Omental fat pad (tissue), 4 donors: Measurements from ENCODE around the gene MB. TPM values are rescaled to one million over a fixed set of nuclear protein-coding genes. Genes with fewer than 3 reads are reported as not detected.

Experiments used
- ATAC-seq: fragments of 150-250 bp; one replicate; pipeline ENCODE4 v1.9.1; 2016; ENCODE audit warnings: mild to moderate bottlenecking, moderate library complexity; ENCODE audit not compliant: low FRiP score
- DNase-seq: peaks from one replicate; pipeline ENCODE4 v3.0.0-alpha.2; 2019; ENCODE audit warnings: low spot score
- total RNA-seq, 4 donors: library from RNA; depleted of rRNA; stranded (reverse); fragments of >200 nt; gene quantifications; one replicate each; pipeline ENCODE4 v1.1.0, GENCODE V29; 2016
- TF ChIP-seq, protein P1 (sequence below), 3 donors: fragments of 450-650 bp; IDR thresholded peaks; one replicate each; pipeline ENCODE4 v1.5.1; 2016 to 2017; ENCODE audit warnings: antibody characterized with exemption in 3 of 3, mild to moderate bottlenecking in 3 of 3, moderate library complexity in 2 of 3

MB gene
- total RNA-seq, 4 donors from 2014 or later = 0.44 TPM; not detected in 3

- TF ChIP-seq, protein P1, sequence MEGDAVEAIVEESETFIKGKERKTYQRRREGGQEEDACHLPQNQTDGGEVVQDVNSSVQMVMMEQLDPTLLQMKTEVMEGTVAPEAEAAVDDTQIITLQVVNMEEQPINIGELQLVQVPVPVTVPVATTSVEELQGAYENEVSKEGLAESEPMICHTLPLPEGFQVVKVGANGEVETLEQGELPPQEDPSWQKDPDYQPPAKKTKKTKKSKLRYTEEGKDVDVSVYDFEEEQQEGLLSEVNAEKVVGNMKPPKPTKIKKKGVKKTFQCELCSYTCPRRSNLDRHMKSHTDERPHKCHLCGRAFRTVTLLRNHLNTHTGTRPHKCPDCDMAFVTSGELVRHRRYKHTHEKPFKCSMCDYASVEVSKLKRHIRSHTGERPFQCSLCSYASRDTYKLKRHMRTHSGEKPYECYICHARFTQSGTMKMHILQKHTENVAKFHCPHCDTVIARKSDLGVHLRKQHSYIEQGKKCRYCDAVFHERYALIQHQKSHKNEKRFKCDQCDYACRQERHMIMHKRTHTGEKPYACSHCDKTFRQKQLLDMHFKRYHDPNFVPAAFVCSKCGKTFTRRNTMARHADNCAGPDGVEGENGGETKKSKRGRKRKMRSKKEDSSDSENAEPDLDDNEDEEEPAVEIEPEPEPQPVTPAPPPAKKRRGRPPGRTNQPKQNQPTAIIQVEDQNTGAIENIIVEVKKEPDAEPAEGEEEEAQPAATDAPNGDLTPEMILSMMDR (IDR thresholded peaks at IDR 0.05) = no peak
- DNase-seq = no peak
- no peak for ATAC-seq
Measured at GRCh38 chr22:35567351-35568141, 49.6 kb downstream of the MB start.

DNA sequence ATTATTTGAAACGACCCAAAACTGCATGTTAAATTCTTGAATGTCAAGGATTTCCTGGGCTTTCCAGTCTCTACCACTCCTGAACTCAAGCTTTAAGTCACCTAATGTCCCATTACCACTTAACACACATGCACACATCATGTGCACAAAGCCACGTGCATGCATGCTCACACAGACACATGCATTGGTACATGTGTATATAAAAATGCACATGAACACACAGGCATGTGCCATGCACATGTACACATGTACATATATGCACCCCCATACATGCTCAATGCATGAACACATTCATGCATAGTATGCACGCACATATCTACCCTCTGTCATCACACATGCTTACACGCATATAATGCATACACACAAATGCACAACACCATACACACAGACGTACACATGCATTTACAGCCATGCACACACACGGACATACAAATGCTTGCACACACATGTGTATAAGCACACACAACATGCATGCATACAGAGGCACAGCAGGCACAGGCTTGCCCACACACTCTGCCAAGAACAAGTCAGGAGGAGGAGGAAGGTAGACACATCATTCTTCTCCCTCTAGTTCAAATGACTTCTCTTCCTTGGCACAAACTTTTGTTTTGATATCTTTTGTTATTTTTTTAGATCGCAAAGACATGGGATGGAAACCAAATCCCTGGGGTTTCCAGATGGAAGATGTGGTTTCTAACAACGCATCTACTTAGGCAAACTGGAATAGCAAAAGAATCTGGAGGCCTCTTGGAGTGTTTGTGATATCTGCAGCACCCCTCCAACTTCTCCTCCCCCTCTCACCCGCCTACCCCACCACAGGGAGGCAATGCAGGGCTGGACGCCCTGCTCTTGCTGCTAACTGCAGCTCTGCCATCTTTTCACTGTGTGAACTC is 51.9 kb downstream of the MB start:
- TF ChIP-seq, protein P1 (IDR thresholded peaks at IDR 0.05) = no peak
- ATAC-seq (no peak), DNase-seq (no peak)

- DNase-seq (no peak), ATAC-seq (no peak)
Measured at GRCh38 chr22:35563211-35563610, 53.9 kb downstream of the MB start.

GRCh38 chr22:35561796-35562526 is 55.2 kb downstream of the MB start:
- TF ChIP-seq, protein P1 (IDR thresholded peaks at IDR 0.05) = no peak
- no peak for DNase-seq
- no peak for ATAC-seq

More at GRCh38 chr22:35563211-35563610, 53.9 kb downstream of the MB start:
- TF ChIP-seq, protein P1 (IDR thresholded peaks at IDR 0.05) = no peak

DNA sequence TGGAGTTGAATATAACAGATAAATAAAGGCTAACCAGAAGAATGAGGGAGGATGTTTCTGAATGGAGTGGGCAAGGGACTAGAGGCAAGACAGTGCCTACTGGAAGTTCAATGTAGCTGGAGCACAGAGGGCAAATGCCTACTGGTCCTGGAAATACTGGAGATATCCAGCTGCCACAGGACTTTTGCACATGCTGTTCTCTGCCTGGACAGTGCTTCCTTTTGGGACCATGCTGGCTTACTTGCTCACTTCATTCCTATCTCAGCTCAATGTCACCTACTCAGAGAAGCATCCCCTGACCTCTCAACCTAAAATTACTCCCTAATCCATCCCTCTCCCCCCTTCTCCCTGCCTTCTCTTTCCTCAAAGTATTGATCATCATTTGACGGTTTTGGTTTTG is 56.3 kb downstream of the MB start:
- TF ChIP-seq, protein P1 (IDR thresholded peaks at IDR 0.05) = no peak
- no peak for ATAC-seq
- no peak for DNase-seq

GRCh38 chr22:35560366-35560765 is 56.8 kb downstream of the MB start:
- ATAC-seq (no peak), DNase-seq (no peak)
- TF ChIP-seq, protein P1 (IDR thresholded peaks at IDR 0.05) = no peak
